Lung (tissue), 12 donors: Measurements from ENCODE around the gene LRRC8E. TPM values are rescaled to one million over a fixed set of nuclear protein-coding genes. Genes with fewer than 3 reads are reported as not detected.

ENCODE experiments used
- ATAC-seq: fragments of 200-7000 bp; cut with Tn5 transposase; one replicate; pipeline ENCODE4 v1.9.1; 2020; ENCODE audit warnings: moderate number of reproducible peaks; ENCODE audit not compliant: insufficient read depth, low FRiP score
- DNase-seq, 3 donors: peaks; one replicate each; pipeline ENCODE4 v3.0.0-alpha.2; 2013 to 2017
- H3K27ac ChIP-seq, 2 donors: one replicate each; pipeline ENCODE4 v1.5.1; 2013; ENCODE audit warnings: mild to moderate bottlenecking in 2 of 2, moderate library complexity in 2 of 2, control low read depth in 1 of 2, inconsistent platforms in 1 of 2, low read depth in 1 of 2, low read length in 1 of 2
- H3K27me3 ChIP-seq, 3 donors: one replicate each; pipeline ENCODE4 v1.5.1; 2013; ENCODE audit warnings: low read length in 2 of 3; ENCODE audit not compliant: control insufficient read depth in 3 of 3, insufficient read depth in 3 of 3
- H3K36me3 ChIP-seq, 4 donors: one replicate each; pipeline ENCODE4 v1.5.1; 2013; ENCODE audit warnings: low read length in 4 of 4, mild to moderate bottlenecking in 1 of 4, moderate library complexity in 1 of 4; ENCODE audit not compliant: control insufficient read depth in 4 of 4, insufficient read depth in 4 of 4
- H3K4me1 ChIP-seq, 5 donors: one replicate each; pipeline ENCODE4 v1.5.1; 2013; ENCODE audit warnings: low read length in 5 of 5, mild to moderate bottlenecking in 2 of 5, moderate library complexity in 1 of 5; ENCODE audit not compliant: control insufficient read depth in 5 of 5, insufficient read depth in 5 of 5
- H3K4me3 ChIP-seq: one replicate; pipeline ENCODE4 v1.5.1; 2013; ENCODE audit warnings: mild to moderate bottlenecking, control low read depth, moderate library complexity
- H3K9ac ChIP-seq, 2 donors: one replicate each; pipeline ENCODE4 v1.5.1; 2013; ENCODE audit warnings: low read length in 2 of 2, control low read depth in 1 of 2; ENCODE audit not compliant: insufficient read depth in 1 of 2
- H3K9me3 ChIP-seq, 4 donors: one replicate each; pipeline ENCODE4 v1.5.1; 2013; ENCODE audit warnings: low read length in 3 of 4, mild to moderate bottlenecking in 1 of 4, moderate library complexity in 1 of 4; ENCODE audit not compliant: control insufficient read depth in 4 of 4, insufficient read depth in 3 of 4
- WGBS, 2 donors: extraction: QIAGEN DNeasy Blood & Tissue Kit; methylation state at CpG; one replicate each; pipeline ENCODE4 v1.1.7; 2013; 5-methylcytosine and 5-hydroxymethylcytosine counted together
- polyA plus RNA-seq, 2 donors: library from polyadenylated mRNA; stranded (reverse); fragments of 200-250 nt; gene quantifications; one replicate each; pipeline ENCODE4 v1.2.1, GENCODE V29; 2013
- total RNA-seq, 2 donors: library from RNA; depleted of rRNA in 1 of 2; stranded (reverse); fragments of >200 nt in 1 of 2; gene quantifications; one replicate each; pipeline ENCODE4 v1.2.1, GENCODE V29; 2014 to 2021
- TF ChIP-seq, protein P1 (sequence below): IDR thresholded peaks from 2 replicates; pipeline ENCODE4 v1.5.1; 2012; ENCODE audit warnings: mild to moderate bottlenecking; ENCODE audit errors: control extremely low read depth, extremely low read depth
- donor health status: control.
- donor health status: control.
- donor health status: Bipolar disorder and iron deficiency.
- donor health status: healthy.
- donor health status: DM: yes; HTN: yes; CAD: no.

The LRRC8E gene
- total and polyA plus RNA-seq, 4 donors = 3.7 to 8.6 (median 5.3) TPM

DNA sequence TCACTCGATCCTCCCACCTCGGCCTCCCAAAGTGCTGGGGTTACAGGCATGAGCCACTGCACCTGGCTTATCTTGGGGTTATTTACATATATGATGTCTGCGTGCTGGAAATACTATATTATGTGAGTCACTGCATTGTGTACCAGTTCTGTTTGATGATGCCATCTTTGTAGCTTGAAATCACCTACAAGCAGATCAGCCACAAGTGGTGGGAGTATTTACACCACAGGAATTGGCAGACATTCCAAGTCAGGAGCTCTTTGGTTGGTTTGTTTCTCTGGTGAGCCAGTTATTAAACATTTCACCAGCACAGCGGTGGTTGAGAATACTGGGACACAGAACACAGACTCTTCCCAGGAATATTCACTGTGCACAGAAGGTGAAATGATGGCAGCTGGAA, 59.6 kb downstream of the LRRC8E start:
- H3K4me1 ChIP-seq = peaks cover 0 to 4% (median 0%) of the 10 kb centered on the region in 5 donors
- ATAC-seq (no peak), DNase-seq (no peak)
- TF ChIP-seq, protein P1, sequence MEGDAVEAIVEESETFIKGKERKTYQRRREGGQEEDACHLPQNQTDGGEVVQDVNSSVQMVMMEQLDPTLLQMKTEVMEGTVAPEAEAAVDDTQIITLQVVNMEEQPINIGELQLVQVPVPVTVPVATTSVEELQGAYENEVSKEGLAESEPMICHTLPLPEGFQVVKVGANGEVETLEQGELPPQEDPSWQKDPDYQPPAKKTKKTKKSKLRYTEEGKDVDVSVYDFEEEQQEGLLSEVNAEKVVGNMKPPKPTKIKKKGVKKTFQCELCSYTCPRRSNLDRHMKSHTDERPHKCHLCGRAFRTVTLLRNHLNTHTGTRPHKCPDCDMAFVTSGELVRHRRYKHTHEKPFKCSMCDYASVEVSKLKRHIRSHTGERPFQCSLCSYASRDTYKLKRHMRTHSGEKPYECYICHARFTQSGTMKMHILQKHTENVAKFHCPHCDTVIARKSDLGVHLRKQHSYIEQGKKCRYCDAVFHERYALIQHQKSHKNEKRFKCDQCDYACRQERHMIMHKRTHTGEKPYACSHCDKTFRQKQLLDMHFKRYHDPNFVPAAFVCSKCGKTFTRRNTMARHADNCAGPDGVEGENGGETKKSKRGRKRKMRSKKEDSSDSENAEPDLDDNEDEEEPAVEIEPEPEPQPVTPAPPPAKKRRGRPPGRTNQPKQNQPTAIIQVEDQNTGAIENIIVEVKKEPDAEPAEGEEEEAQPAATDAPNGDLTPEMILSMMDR = no peak
- H3K9me3 ChIP-seq = no peaks in the 10 kb centered on the region
- H3K27ac ChIP-seq = no peak overlapping the region
- H3K27me3 ChIP-seq = no peaks in the 10 kb centered on the region
- H3K4me3 ChIP-seq = no peak overlapping the region
- H3K36me3 ChIP-seq = no peaks in the 10 kb centered on the region
- H3K9ac ChIP-seq = no peak overlapping the region
- 96 to 98% methylated on average over 4 of the region's 4 CpGs for WGBS, 2 donors

Other genes starting within 250 kb of the LRRC8E start
- gene RETN, start 219.5 kb upstream of the LRRC8E start, total RNA-seq = 10 to 100 TPM in 1 of 2 donors, 1 to 10 TPM in 1; 2.9 to 42.6 TPM
- 1,000 to 10,000 TPM in 1 of 2 donors, 10 to 100 TPM in 1; 73.9 to 1,168 TPM for gene RETN, start 219.5 kb upstream of the LRRC8E start, polyA plus RNA-seq
- 10 to 100 TPM in 1 of 2 donors, 1 to 10 TPM in 1; 2.5 to 68.4 TPM for gene MCEMP1, start 211.4 kb upstream of the LRRC8E start, total RNA-seq
- gene MCEMP1, start 211.4 kb upstream of the LRRC8E start, polyA plus RNA-seq = 100 to 1,000 TPM in 1 of 2 donors, 10 to 100 TPM in 1; 31.9 to 298 TPM
- gene TRAPPC5, start 207.7 kb upstream of the LRRC8E start, total RNA-seq = 100 to 1,000 TPM in 1 of 2 donors, 10 to 100 TPM in 1; 29.8 to 108 TPM
- 100 to 1,000 TPM; 142 to 224 TPM for gene TRAPPC5, start 207.7 kb upstream of the LRRC8E start, polyA plus RNA-seq
- gene FCER2, start 186.4 kb upstream of the LRRC8E start, total RNA-seq = under 1 TPM; 0.37 to 0.43 TPM
- 1 to 10 TPM in 1 of 2 donors, under 1 TPM in 1; 0.47 to 1.2 TPM for gene FCER2, start 186.4 kb upstream of the LRRC8E start, polyA plus RNA-seq
- gene CLEC4G, start 156.4 kb upstream of the LRRC8E start, total RNA-seq = under 1 TPM in 1 of 2 donors, not detected in 1; 0.43 TPM
- gene CLEC4G, start 156.4 kb upstream of the LRRC8E start, polyA plus RNA-seq = under 1 TPM; 0.31 to 0.96 TPM
- 1 to 10 TPM; 2.0 to 3.3 TPM for gene CD209, start 141.0 kb upstream of the LRRC8E start, total RNA-seq
- gene CD209, start 141.0 kb upstream of the LRRC8E start, polyA plus RNA-seq = 1 to 10 TPM in 1 of 2 donors, under 1 TPM in 1; 0.57 to 1.6 TPM
- gene CLEC4M, start 125.3 kb upstream of the LRRC8E start, total RNA-seq = 1 to 10 TPM in 1 of 2 donors, under 1 TPM in 1; 0.34 to 1.2 TPM
- 1 to 10 TPM in 1 of 2 donors, under 1 TPM in 1; 0.26 to 2.5 TPM for gene CLEC4M, start 125.3 kb upstream of the LRRC8E start, polyA plus RNA-seq
- 10 to 100 TPM; 10.7 to 18.6 TPM for gene EVI5L, start 58.3 kb upstream of the LRRC8E start, total RNA-seq
- 10 to 100 TPM; 12.3 to 12.9 TPM for gene EVI5L, start 58.3 kb upstream of the LRRC8E start, polyA plus RNA-seq
- gene PRR36, start 14.1 kb upstream of the LRRC8E start, total RNA-seq = 1 to 10 TPM; 1.3 to 3.4 TPM
- gene PRR36, start 14.1 kb upstream of the LRRC8E start, polyA plus RNA-seq = under 1 TPM; 0.30 to 0.89 TPM
- 10 to 100 TPM; 17.8 to 28.7 TPM for gene MAP2K7, start 15.4 kb downstream of the LRRC8E start, total RNA-seq
- gene MAP2K7, start 15.4 kb downstream of the LRRC8E start, polyA plus RNA-seq = 10 to 100 TPM; 18.1 to 41.7 TPM
- gene TGFBR3L, start 26.3 kb downstream of the LRRC8E start, total RNA-seq = under 1 TPM in 1 of 2 donors, not detected in 1; 0.77 TPM
- gene TGFBR3L, start 26.3 kb downstream of the LRRC8E start, polyA plus RNA-seq = under 1 TPM in 1 of 2 donors, not detected in 1; 0.25 TPM
- 10 to 100 TPM in 1 of 2 donors, 1 to 10 TPM in 1; 7.6 to 32.1 TPM for gene SNAPC2, start 31.8 kb downstream of the LRRC8E start, total RNA-seq
- 10 to 100 TPM; 19.2 to 23.0 TPM for gene SNAPC2, start 31.8 kb downstream of the LRRC8E start, polyA plus RNA-seq
- gene CTXN1, start 37.6 kb downstream of the LRRC8E start, total RNA-seq = 10 to 100 TPM in 1 of 2 donors, 1 to 10 TPM in 1; 4.3 to 25.9 TPM
- 1 to 10 TPM; 6.5 to 7.2 TPM for gene CTXN1, start 37.6 kb downstream of the LRRC8E start, polyA plus RNA-seq
- 10 to 100 TPM; 38.4 to 65.9 TPM for gene TIMM44, start 55.2 kb downstream of the LRRC8E start, total RNA-seq
- gene TIMM44, start 55.2 kb downstream of the LRRC8E start, polyA plus RNA-seq = 10 to 100 TPM; 40.1 to 75.8 TPM
- gene ELAVL1, start 117.1 kb downstream of the LRRC8E start, total RNA-seq = 10 to 100 TPM; 61.0 to 72.8 TPM
- 10 to 100 TPM; 15.0 to 33.0 TPM for gene ELAVL1, start 117.1 kb downstream of the LRRC8E start, polyA plus RNA-seq
- not detected for gene CCL25, start 164.2 kb downstream of the LRRC8E start, total RNA-seq
- not detected for gene CCL25, start 164.2 kb downstream of the LRRC8E start, polyA plus RNA-seq